Measurements from ENCODE around the gene SLC35F3.

DNA sequence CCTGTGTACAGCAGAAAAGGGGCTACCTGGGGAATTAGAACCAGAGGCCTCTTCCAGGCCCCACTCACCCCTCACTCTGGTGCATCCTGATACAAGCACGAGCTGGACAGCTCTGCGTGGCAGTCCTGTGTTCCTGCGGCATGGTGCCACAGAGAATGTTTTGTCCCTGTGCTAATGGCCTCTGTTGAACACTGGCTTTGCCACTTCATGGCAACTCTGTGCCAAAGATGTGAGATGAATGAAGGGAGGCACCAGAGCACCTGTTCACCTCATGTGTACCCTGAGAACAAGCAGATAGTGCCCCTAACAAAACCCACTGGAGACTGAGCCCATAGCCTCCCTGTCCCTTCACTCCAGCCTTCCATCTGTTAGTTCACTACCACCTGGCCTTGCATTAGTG is 269.5 kb downstream of the SLC35F3 start:
- TF ChIP-seq, protein P1, sequence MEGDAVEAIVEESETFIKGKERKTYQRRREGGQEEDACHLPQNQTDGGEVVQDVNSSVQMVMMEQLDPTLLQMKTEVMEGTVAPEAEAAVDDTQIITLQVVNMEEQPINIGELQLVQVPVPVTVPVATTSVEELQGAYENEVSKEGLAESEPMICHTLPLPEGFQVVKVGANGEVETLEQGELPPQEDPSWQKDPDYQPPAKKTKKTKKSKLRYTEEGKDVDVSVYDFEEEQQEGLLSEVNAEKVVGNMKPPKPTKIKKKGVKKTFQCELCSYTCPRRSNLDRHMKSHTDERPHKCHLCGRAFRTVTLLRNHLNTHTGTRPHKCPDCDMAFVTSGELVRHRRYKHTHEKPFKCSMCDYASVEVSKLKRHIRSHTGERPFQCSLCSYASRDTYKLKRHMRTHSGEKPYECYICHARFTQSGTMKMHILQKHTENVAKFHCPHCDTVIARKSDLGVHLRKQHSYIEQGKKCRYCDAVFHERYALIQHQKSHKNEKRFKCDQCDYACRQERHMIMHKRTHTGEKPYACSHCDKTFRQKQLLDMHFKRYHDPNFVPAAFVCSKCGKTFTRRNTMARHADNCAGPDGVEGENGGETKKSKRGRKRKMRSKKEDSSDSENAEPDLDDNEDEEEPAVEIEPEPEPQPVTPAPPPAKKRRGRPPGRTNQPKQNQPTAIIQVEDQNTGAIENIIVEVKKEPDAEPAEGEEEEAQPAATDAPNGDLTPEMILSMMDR (conservative IDR thresholded peaks at IDR 0.05; ENCODE audit: low read depth in 2 of 2): no peak
- TF ChIP-seq, protein P2, sequence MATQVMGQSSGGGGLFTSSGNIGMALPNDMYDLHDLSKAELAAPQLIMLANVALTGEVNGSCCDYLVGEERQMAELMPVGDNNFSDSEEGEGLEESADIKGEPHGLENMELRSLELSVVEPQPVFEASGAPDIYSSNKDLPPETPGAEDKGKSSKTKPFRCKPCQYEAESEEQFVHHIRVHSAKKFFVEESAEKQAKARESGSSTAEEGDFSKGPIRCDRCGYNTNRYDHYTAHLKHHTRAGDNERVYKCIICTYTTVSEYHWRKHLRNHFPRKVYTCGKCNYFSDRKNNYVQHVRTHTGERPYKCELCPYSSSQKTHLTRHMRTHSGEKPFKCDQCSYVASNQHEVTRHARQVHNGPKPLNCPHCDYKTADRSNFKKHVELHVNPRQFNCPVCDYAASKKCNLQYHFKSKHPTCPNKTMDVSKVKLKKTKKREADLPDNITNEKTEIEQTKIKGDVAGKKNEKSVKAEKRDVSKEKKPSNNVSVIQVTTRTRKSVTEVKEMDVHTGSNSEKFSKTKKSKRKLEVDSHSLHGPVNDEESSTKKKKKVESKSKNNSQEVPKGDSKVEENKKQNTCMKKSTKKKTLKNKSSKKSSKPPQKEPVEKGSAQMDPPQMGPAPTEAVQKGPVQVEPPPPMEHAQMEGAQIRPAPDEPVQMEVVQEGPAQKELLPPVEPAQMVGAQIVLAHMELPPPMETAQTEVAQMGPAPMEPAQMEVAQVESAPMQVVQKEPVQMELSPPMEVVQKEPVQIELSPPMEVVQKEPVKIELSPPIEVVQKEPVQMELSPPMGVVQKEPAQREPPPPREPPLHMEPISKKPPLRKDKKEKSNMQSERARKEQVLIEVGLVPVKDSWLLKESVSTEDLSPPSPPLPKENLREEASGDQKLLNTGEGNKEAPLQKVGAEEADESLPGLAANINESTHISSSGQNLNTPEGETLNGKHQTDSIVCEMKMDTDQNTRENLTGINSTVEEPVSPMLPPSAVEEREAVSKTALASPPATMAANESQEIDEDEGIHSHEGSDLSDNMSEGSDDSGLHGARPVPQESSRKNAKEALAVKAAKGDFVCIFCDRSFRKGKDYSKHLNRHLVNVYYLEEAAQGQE (IDR thresholded peaks at IDR 0.05; ENCODE audit: unreplicated experiment): no peak
- TF ChIP-seq NANOG (IDR thresholded peaks at IDR 0.05; ENCODE audit: borderline replicate concordance) (no peak), EZH2 (IDR thresholded peaks at IDR 0.05; ENCODE audit: low read depth, unreplicated experiment) (no peak), POLR2AphosphoS5 (IDR thresholded peaks at IDR 0.05; ENCODE audit: low read depth) (no peak), EZH2phosphoT487 (IDR thresholded peaks at IDR 0.05; ENCODE audit: unreplicated experiment) (no peak), CREB1 (CRISPR knock-in tag; IDR thresholded peaks at IDR 0.05; ENCODE audit: low read depth) (no peak), ZNF114 (CRISPR knock-in tag; IDR thresholded peaks at IDR 0.05) (no peak), STAT1 (IDR thresholded peaks at IDR 0.05; ENCODE audit: unreplicated experiment) (no peak), JUNB (IDR thresholded peaks at IDR 0.05; ENCODE audit: unreplicated experiment) (no peak)
- TF ChIP-seq, protein P3, sequence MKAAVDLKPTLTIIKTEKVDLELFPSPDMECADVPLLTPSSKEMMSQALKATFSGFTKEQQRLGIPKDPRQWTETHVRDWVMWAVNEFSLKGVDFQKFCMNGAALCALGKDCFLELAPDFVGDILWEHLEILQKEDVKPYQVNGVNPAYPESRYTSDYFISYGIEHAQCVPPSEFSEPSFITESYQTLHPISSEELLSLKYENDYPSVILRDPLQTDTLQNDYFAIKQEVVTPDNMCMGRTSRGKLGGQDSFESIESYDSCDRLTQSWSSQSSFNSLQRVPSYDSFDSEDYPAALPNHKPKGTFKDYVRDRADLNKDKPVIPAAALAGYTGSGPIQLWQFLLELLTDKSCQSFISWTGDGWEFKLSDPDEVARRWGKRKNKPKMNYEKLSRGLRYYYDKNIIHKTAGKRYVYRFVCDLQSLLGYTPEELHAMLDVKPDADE (IDR thresholded peaks at IDR 0.05): no peak
